ENCODE data around the gene MACROD2.

Gene MACROD2

DNA sequence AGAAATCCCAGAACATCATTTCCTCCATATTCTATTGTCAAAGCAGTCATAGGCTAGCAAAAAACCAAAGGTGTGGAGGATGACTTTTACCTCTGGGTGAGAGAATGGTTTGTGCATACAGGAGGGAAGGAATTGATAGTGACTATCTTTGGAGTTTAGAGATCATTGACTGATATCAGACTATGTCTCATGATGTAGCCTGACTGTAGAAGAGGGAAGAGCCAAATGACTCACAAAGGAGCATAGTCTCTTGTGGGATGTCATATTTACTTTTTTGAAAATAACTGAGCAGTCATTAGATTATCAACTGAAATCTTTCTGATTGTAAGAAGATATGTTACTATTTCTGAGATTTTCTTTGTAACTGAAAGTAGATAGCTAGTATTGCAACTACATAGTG is 183.6 kb downstream of the MACROD2 start:
- no peak for DNase-seq (ENCODE audit: extremely low read depth, low read depth)
- no peak for TF ChIP-seq CTCF (IDR thresholded peaks at IDR 0.05; ENCODE audit: low read depth, low read length)

DNA sequence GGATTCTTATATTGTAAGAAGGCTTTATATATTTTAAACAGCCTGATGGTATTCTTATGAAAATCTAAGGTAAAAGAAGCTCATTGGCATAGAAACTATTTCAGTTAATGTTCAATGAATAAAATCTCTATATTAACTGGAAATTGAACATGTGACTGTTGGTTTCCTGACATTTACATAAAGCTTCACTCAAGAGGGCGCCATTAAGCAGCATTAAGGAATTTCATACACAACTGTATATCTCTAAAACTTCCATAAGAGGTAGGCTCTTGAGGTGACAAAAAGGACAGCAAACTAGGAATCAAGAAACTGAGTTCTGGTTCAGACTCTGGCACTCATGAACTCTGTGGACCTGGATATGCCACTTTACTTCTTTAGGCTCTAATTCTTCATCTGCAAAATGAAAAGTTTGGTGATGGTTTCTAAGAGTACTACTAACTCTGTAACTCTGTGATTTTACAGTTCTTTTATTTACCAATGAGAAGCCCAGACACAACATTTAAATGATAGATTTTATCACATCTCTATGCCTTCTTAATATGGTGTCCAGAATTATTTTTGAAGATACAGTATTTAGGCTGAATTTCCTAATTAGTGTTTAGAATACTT is 194.6 kb downstream of the MACROD2 start:
- DNase-seq (ENCODE audit: extremely low read depth, low read depth): peak; percentile 14
- TF ChIP-seq CTCF (IDR thresholded peaks at IDR 0.05; ENCODE audit: low read depth, low read length): peak; percentile 57

GRCh38 chr20:14191559-14191958 is 196.2 kb downstream of the MACROD2 start:
- TF ChIP-seq CTCF (IDR thresholded peaks at IDR 0.05; ENCODE audit: low read depth, low read length): no peak
- no peak for DNase-seq (ENCODE audit: extremely low read depth, low read depth)

DNA sequence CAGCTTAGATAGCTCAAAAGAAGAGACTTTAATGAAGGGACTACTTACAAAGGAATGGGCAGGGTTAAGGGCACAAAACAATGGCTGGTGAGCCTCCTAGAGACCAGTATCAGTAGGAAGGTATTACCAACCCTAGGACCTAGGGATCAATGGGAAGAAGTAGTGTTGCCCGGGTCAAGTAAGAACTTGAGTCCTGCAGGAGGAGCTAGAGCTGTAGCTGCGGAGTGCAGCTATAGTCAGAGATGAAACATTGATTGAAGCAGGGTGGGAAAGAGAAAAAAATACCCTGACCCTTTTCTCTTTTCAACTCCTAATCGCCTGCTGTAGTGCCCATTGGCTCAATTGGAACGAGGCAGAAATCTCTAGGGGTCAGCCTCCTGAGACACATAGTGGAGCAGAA is 198.1 kb downstream of the MACROD2 start:
- no peak for DNase-seq (ENCODE audit: extremely low read depth, low read depth)
- no peak for TF ChIP-seq CTCF (IDR thresholded peaks at IDR 0.05; ENCODE audit: low read depth, low read length)

DNA sequence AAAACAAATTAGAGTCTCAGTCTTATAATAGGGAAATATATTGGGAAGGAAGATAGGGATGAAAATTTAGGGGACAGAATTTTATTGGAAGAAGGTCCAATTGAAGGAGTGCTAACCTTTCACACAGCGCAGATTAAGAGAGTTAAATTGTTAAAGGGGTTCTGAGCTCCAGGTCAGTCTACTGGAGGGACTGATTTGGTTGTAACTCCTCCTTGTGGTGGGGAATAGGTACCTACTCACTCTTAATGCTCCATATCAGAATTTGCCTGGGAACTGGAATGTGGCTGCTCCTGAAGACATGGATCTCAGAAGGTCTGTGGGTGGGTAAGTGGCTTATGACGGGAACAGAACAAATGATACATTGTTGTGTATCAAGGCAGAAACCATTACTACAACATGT is 198.6 kb downstream of the MACROD2 start:
- no peak for TF ChIP-seq CTCF (IDR thresholded peaks at IDR 0.05; ENCODE audit: low read depth, low read length)
- DNase-seq (ENCODE audit: extremely low read depth, low read depth): no peak

DNA sequence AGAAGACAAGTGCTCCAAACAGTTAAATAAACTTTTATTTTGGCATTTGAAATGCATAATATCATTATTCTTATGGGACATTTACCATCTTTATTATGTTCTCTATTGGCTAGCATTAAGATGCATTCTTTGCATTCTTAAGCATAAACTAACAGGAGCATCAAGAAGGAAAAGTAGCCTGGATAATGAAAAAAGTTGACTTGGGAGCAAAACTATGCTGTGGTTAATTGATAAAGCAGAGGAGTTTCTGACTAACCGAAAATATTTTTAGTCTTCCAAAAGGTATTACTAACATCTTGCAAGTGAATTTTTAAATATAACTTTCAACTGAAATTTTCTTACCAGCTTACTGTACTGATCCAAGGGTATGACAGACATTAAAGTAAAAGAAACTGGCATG is 201.8 kb downstream of the MACROD2 start:
- no peak for DNase-seq (ENCODE audit: extremely low read depth, low read depth)
- no peak for TF ChIP-seq CTCF (IDR thresholded peaks at IDR 0.05; ENCODE audit: low read depth, low read length)

DNA sequence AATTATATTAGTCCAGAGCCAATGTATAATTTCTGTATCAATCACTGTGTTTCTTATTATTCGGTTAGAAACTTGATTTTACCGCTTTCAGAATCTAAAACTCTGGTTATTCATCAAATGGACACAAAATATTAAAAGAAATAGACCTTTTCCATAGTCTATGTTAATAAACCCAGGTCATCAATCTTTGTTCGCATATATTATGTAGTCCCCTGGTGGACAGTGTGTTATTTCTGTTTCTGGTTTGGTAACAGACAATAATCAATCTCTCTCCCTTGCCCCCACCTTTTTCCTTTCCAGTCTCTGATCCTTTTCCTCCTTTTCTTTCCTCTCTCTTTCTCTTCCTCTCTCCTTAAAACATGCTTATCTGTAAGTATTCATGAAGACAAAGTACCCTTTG is 203.1 kb downstream of the MACROD2 start:
- no peak for DNase-seq (ENCODE audit: extremely low read depth, low read depth)
- TF ChIP-seq CTCF (IDR thresholded peaks at IDR 0.05; ENCODE audit: low read depth, low read length): no peak

Measured in AG09319 (cell line).